ENCODE data around the gene RAB14.
A peak's percentile ranks its signal among the peaks of the same experiment; 100 is the strongest.

Gene RAB14

DNA sequence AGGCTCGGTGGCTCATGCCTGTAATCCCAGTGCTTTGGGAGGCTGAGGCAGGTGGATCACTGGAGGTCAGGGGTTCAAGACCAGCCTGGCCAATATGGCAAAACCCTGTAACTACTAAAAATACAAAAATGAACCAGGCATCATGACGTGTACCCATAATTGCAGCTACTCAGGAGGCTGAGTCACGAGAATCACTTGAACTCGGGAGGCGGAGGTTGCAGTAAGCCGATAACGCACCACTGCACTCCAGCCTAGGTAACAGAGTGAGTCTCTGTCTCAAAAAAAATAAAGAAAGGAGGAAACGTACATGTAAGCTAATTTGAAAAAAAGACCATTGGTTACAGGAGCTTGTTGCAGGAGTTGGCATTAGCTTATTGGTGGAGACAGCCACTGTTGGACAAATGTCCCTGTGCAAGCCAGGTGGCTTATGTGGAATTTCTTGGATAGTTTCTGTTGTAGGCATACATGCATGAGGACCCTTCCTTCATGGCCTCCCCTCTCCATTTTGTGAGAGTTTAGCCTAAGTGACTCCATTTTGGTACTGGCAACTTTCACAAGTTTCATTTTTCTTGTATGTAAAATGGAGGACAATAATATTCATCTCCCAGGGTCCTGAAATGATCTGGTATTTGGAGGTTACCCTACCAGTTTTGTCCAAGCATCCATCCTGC lies 16.8 kb upstream of the RAB14 start:
- DNase-seq = no peak

DNA sequence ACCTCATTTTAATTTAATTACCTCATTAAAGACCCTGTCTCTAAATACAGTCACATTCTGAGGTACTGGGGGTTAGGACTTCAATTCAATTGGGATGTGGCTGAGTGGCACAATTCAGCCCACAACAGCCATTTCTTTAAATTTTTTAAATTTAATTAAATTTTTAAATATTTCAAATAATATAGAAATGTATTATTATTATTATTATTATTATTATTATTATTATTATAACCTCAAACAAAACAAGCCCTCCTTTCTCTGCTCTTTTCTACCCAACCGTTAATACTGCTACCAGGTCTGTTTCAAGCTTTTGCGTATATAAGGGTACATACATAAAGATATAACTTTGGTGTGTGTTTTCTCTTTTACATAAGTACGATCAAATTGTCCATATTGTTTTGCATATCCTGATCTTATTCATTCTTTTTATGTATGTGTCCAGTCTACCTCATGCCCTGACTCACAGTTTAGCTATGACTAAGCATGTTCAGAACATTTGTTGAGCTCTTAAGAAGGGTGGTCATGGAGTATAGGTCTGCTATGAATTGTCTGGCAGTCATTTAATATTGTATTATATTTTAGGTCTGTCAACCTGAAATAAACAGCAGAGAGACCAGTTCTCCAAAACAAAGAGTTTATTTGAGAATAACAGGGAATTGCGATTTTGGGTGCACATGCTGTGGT lies 16.1 kb upstream of the RAB14 start:
- no peak for DNase-seq

DNA sequence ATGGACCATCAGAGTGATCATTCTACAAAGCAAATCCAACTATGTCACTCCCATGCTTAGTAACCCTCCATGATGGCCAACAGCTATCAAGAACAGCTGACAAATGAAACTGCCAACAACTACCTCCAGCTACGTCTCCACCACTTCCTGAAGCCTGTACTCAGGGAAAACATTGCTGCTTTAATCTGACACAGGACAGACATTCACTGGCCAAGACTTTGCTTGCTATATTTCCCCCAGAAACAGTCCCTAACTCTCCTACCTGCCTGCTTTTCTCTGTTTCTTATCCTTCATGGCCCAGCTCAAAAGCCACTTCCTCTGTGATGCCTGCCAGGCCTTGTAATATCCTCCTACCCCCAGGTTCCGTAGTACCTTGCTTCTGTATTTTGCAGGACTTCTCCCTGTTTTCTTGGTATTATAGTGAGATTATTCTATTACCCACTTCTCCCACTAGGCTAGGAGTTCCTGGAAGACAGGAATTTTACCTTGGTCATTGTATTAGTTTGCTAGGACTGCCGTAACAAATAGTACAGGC lies 14.7 kb upstream of the RAB14 start:
- no peak for DNase-seq

DNA sequence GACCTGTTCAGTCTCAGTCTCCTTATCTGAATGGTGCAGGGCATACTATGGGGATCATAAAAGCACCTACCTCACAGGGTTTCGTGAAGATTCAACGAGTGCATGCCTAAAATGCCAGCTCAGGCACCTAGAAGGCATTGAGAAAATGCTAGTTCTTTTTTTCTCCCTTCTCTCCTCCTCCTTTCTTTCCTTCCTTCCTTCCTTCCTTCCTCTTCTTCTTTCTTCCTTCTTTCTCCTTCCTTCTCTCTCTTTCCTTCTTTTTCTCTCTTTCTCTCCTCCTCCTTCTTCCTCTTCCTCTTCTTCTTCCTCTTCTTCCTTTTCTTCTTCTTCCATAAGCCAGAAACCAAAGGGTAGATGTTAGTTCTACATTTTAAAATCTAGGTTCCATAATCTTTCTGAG lies 12.3 kb upstream of the RAB14 start:
- DNase-seq = no peak

DNA sequence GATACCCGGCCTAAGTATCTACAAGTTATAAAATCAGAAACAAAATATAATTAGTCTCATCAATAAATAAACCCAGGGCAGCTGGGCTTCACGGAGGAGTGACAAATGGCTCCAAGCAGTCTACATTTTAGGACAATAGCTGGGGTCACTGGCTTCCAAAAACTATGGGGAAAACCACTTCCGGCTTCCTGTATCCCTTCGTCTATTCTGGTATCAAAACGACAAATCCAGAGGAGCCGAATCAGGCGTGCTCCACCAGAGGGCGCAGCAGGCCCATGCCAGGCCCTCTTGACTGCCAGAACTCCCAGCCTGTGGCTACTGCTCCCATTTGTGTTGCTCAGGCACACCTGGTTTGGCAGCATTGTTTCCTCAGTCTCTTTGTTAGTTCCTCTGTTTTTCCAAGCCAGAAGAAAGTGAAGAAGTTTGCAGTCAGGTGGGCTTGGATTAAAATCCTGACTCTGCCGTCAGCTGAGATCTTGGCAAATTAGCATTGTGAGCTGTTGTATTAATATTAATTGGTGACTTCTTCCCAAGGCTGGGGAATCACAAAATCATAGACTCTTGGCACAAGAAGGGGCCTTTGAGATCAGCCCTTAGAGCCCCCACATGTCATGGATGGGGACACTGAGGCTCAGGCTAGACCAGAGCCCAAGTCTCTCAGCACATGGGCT lies 11.6 kb upstream of the RAB14 start:
- peak; percentile 72 for DNase-seq

DNA sequence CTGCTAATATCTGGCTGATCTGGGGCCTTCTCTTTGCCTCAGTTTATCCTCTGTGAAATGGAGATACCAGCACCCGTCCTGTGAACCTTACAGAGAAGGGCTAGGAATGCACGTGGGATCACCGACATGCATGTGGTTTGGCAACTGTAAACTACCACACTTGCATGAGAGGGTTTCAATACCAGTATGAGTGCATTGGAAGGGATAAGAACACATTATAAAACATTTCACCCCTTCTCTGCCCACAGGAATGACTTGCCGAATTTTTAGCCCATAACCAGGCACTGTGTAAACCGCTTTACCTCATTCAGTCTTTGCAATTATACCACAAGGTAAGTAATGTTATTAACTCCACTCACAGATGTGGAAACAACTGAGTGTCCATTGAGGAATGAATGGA lies 8.9 kb upstream of the RAB14 start:
- no peak for DNase-seq

DNA sequence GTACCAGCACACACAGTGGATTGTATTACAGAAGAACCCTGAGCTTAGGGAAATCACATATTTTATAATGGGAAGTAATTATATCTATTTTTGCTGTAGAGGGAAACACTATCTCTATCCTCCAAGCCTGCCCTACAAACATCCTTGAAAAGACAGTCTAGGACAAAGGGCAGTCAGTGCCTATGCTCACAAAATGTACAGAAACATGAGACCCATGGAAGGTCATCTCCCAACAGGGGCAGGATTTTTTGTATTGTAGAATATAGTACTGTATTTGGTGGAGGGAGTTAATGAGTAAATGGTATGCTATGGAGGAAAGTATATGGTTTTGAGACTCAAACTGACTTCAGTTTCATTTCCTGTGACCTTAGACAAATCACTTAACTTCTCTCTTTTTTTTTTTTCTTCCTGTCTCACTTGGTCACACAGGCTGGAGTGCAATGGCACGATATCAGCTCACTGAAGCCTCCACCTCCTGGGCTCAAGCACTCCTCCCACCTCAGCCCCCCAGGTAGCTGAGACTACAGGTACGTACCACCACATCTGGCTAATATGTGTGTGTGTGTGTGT lies 5.8 kb upstream of the RAB14 start:
- no peak for DNase-seq

DNA sequence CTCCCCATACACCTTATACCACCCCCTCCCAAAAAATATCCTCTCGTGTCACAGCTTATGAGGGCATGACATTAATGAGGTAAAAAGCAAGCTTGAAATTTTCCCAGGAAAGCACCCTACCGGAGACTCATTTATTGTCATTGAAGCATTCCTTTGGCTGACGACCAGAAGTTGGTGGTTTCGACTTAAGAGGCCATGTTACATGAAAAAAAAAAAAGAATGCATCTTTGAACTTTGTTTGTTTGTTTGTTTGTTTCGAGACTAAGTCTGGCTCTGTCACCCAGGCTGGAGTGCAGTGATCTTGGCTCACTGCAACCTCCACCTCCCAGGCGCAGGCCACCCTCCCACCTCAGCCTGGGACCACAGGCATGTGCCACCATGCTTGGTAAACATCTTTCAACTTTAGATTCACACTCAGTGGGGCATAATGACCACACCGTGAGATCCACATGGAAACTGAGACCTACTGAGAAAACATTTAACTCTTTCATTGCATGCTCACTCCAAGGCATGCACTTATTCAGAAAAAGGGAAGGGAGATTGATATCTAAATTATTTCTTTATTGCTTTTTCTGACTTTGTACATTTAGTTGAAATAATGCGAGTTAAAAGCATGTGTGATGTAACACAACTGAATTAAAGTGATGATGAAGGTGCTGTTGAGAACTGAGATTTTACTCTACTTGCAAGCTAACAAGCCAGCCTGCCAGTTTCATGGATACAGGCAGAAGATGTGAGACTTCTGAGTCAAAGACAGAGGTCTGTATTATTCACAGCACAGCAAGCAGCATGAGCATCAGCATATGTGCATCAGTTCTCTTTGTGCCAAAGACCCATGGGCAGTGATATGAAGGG lies 5.1 kb upstream of the RAB14 start:
- no peak for DNase-seq

DNA sequence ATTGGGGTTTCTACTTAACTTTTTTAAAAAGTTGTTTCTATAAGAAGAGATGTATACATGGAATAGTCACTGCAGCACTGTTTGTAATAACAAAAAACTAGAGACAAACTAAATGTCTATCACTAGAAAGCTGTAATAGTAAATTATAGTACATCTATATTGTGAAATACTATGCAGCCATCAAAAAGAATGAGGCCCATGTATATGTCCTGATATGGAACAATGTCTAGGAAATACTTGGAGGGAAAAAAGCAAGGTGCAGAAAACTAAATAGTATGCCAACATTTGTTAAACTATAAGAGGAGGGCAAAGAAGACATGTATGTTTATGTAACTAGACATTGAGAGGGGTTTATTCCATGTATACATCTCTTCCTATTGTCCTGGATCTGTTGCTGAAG lies 2.9 kb upstream of the RAB14 start:
- no peak for DNase-seq

DNA sequence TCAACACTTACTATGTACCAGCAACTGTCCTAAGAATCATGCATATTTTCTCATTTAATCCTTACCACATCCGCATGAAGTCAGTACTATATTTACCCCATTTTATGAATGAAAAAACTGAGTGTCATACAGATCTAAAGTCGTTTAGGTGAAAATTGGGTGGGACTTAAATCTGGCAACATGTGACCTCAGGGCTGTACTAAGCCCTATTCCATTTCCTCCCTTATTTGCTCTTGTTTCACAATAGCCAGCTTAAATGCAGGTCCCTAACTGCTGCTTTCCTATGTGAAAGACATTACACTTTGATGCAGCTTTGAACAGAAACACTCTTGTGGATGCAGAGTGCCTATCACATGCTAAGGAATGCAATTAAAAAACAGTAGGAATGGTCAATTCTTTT lies 2.5 kb upstream of the RAB14 start:
- no peak for DNase-seq

DNA sequence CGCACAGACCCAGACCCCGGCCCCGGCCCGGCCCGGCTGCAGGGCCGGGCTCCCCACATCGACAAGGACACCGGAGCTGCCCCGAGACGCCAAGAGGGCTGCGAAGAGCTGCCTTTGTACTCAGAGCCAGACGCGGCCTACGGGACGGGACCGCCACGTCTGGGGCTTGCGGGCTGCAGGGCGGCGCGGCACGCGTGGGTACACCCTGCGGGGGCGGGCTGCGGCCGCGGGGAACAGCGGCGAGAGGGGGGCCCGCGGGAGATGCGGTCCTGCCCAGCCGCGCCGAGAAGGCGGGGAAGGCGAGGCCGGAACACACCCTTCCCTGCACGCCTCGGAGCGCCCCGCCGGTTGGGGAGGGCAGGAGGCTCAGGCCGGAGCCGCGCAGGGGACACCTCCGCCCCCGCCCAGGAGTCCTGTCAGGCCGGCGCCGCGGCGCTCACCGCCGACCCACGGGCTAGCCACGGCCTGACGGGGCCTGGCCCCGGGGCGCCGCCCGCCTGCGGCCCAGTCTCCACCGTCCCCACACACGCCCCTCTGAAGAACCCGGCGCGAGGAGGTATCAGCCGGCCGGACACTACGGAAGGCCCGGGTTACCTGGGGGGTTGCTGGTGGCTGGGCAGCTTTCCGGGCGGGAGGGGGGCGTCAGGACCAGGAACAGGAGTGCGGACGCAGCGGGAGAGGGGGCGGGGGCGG lies 478 bp downstream of the RAB14 start:
- peak; percentile 3 for DNase-seq

DNA sequence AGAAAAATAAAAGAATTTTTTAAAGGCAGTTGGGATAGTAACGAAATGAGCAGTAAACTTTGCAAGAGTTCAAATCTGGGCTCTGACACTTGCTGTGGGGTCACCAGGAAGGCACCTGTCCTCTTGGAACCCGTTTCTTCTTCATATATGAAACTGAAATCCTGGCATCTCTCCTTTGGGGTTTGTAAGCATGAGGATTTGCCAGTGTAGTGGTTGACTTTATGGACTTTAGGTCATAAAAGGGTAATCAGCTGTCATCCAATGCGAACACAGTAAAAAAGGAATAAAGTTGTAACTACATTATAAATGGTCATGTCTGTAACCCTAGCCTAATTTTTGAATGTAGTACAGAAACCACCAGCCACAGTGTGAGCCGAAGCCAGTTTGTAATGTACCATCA lies 1.3 kb downstream of the RAB14 start:
- no peak for DNase-seq

DNA sequence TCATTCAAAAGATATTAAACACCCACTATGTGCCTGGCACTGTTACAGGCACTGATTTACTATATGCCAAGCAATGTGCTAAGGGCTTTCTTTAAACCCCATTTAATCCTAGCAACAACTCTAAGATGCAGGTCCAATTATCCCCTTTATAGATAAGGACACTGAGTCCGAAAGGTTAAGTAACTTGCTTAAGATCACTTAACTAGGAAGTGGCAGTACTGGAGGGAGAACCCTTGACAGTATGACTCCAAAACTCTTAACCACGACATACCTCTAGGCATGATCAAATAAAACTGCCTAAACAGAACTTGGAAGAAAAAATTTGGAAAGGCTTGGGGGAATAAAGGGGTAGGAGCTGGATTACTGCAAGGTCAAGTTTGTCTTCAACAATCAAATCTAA lies 1.7 kb downstream of the RAB14 start:
- DNase-seq = no peak

DNA sequence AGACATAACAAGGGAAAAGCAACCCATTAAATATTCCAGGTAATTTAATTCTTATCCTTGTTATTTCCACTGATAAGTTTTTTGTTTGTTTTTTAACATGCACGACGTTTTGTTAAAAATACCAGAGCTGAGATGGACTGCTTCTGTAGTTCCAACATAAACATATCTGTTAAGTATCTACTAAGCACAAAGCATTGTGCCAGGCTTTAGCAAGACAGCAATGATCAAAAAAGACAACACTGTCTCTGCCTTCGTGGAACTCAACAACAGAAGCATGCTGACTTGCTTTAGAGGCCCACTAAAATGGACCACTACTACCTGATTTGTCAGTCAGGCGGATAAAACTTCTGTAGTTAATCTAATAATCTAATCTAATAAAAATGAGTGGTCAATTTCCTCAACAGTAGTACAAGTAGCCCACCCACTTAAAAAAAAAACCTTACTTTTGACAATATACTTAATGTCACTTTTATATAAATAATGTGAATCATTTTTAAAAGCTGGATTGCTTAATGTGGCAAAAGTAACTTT lies 3.1 kb downstream of the RAB14 start:
- DNase-seq = no peak

DNA sequence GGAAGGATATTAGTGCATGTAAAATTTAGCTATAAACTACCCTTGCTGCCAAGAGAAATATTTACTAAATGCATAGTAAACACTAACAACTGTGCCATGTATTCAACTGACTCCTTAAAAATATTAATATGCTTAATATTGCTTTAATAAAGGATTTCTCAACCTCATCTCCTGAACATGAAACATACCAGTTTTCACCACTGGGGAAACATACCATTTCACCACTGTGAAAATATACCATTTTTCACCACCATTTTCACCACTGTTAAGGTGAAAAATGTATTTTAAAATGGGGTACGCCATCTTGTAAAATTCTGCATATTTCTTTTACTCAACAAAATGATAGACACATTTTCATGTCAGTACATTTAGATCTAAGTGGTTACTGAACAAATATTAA lies 4.5 kb downstream of the RAB14 start:
- no peak for DNase-seq

DNA sequence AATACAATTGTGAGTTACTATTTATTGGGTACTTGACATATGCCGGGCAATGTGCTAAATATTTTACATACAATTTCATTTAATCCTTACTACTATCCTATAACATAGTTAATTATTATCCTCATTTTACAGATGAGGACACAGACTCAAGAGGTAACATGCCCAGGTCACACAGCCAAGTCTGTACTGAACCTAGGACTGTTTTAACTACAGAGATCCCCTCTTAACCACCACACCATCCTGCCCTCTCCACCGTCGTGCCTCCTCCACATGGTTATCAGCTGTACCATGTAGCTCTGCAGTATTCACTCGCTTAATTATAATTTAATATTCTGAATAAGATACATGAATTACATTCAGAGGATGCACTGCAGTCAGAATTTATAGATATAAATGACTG lies 5.3 kb downstream of the RAB14 start:
- no peak for DNase-seq

DNA sequence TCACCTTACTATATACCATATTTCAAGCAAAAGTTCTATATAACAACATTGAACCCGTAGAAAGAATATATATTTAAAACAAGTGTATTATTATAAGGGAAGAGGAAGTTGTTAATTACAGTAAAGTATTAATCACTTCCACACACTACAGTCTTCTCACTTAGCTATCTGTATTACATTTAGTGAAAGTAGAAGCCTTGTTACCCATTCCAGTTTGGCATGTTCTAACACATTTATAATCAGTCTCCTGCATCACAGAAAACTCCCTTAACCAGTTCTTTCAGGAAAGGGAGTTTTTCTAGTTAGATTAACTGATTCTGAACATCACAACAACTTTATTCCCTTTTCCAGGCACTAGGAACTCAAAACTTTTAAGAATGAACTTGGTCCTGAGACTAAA lies 6.9 kb downstream of the RAB14 start:
- DNase-seq = no peak

DNA sequence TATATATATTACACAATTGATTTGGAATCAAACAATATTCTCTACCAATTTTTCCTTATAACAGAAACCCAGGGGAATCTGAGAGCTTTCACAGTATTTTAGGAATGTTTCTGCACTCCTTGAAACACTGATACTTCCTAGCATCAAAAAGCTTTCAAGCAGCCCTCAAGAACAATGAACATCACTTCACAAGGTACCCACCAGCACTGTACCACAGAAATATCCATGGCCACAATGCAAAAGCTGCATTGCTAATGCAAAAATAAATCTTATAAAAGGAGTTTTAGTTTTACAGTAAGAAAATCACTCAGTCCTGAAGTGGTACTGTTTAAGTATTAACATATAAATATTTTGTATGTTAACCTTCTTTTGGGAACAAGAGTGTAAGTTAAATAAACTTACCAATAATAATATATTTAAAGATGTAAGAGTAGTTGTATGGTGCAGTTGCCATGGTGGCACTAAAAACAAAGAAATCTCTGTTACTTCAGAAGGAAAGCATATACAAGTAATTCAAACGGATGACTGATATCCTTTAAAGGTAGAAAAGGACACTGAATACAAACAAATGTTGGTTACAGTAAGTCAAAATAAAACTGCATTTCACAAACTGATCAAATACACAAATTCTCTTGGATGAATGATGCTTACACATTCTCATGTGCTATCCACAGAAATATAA lies 8.6 kb downstream of the RAB14 start:
- DNase-seq = no peak

DNA sequence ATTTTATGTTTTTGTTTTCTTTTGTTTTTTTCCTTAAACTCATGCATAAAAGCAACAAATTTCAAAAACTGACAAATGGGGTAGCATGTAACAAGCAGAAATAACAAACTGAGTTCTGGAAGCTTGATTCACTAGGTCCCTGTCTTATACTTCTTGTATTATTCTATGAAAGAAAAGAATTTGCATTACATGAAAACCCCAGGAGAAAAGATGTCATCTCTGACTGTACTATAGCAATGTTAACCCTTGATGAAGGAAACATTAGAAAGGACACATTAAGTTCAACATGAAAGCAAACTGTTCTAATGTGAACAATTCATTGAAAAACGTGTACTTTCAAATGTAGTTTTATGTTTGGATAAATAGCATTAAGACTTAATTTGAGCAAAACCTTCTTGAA lies 9.2 kb downstream of the RAB14 start:
- no peak for DNase-seq

DNA sequence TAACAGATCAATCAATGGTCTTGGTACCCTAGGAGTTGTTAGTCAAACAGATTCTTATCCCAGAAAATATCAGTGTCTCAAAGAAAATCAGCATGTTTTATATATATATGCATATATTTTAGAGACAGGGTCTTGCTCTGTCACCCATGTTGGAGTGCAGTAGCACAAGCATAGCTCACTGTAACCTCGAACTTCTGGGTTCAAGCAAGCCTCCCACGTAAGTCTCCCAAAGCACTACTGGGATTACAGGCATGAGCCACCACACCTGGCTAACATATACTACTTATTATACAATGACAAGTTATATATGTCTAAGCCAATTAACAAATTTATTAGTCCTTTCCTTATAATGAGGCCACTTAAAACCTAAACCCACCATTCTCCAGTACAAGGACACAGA lies 10.4 kb downstream of the RAB14 start:
- no peak for DNase-seq

DNA sequence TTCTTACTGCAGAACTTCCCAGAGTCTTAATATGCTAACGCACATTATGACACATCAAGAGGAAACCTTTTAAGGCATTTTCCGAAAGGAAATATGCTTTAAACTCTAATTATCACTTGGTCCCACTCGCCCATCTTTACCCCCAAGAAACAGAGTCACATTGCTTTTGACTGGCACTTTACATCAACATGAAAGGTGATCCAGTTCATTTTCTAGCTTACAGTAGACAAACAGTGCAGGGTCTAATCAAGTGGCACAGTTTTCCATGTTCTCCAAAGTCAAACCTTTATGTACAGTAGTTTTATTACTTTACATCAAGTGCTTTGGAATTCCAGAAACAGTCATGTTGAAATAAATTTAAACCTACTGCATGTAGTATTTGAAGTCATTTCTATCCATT lies 12.0 kb downstream of the RAB14 start:
- DNase-seq = no peak

Data from NCI-H1436 (cell line).